ENCODE measurements around the gene TMEM91.

DNA sequence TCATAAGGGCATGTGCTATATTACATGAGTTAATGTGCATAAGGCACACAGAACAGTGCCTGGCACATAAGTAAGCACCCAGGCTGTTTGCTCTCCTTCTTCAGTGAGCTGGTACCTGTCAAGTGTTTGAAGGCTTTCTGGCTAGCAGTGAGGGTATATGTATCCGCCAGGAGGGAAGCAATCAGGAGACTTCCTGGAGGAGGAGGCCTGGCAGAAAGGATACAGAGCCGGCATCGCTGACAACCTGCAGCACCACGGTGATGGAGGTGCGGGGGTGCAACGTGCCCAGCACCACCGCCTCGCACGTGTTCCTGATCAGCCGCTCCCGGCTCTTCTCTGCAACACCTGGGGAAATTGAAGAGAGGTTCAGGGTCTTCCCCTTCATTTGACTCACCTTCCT is 15.3 kb downstream of the TMEM91 start:
- TF ChIP-seq POLR2A (IDR thresholded peaks at IDR 0.05; ENCODE audit: low read length) = no peak
- no peak for TF ChIP-seq GATA1 (IDR thresholded peaks at IDR 0.05; ENCODE audit: low read depth, low read length)
